GM19438 (cell line): ENCODE results near the gene MAML3.

Experiments used
- ATAC-seq: cut with Tn5 transposase; IDR thresholded peaks from one replicate; pipeline ENCODE4 v1.9.1; 2021; ENCODE audit warnings: low read depth; ENCODE audit not compliant: unreplicated experiment

The MAML3 gene

GRCh38 chr4:139773560-139774318 lies 380.2 kb downstream of the MAML3 start:
- no peak for ATAC-seq

GRCh38 chr4:139770361-139770760 lies 383.6 kb downstream of the MAML3 start:
- no peak for ATAC-seq

GRCh38 chr4:139769364-139769763 lies 384.6 kb downstream of the MAML3 start:
- ATAC-seq: no peak

GRCh38 chr4:139768896-139769295 lies 385.1 kb downstream of the MAML3 start:
- ATAC-seq: no peak

GRCh38 chr4:139768366-139768765 lies 385.6 kb downstream of the MAML3 start:
- no peak for ATAC-seq

GRCh38 chr4:139767585-139767984 lies 386.4 kb downstream of the MAML3 start:
- no peak for ATAC-seq

GRCh38 chr4:139767168-139767567 lies 386.8 kb downstream of the MAML3 start:
- ATAC-seq: no peak

- no peak for ATAC-seq
Measured at GRCh38 chr4:139764686-139765310, 389.2 kb downstream of the MAML3 start.

GRCh38 chr4:139764182-139764581 lies 389.8 kb downstream of the MAML3 start:
- ATAC-seq: no peak

- no peak for ATAC-seq
Measured at GRCh38 chr4:139763672-139764071, 390.3 kb downstream of the MAML3 start.

- ATAC-seq: no peak
Measured at GRCh38 chr4:139763205-139763604, 390.8 kb downstream of the MAML3 start.

GRCh38 chr4:139762720-139763119 lies 391.3 kb downstream of the MAML3 start:
- ATAC-seq: no peak

- ATAC-seq: no peak
Measured at GRCh38 chr4:139761461-139761860, 392.5 kb downstream of the MAML3 start.

- ATAC-seq: no peak
Measured at GRCh38 chr4:139760567-139760966, 393.4 kb downstream of the MAML3 start.

GRCh38 chr4:139759097-139759496 lies 394.9 kb downstream of the MAML3 start:
- ATAC-seq: no peak

- no peak for ATAC-seq
Measured at GRCh38 chr4:139756391-139757180, 397.4 kb downstream of the MAML3 start.

GRCh38 chr4:139754938-139755337 lies 399.0 kb downstream of the MAML3 start:
- no peak for ATAC-seq

GRCh38 chr4:139753686-139754085 lies 400.3 kb downstream of the MAML3 start:
- no peak for ATAC-seq

- no peak for ATAC-seq
Measured at GRCh38 chr4:139749835-139750498, 404.0 kb downstream of the MAML3 start.

GRCh38 chr4:139749338-139749737 lies 404.6 kb downstream of the MAML3 start:
- no peak for ATAC-seq
